ENCODE results near the gene METAP1. TPM values are rescaled to one million over a fixed set of nuclear protein-coding genes. Genes with fewer than 3 reads are reported as not detected.

METAP1 gene
- total and polyA plus RNA-seq, 2 of the 8 experiments (the other 6 are each of a cell fraction or from before 2014, with no cell fraction given): 50.6 to 85.2 TPM

DNA sequence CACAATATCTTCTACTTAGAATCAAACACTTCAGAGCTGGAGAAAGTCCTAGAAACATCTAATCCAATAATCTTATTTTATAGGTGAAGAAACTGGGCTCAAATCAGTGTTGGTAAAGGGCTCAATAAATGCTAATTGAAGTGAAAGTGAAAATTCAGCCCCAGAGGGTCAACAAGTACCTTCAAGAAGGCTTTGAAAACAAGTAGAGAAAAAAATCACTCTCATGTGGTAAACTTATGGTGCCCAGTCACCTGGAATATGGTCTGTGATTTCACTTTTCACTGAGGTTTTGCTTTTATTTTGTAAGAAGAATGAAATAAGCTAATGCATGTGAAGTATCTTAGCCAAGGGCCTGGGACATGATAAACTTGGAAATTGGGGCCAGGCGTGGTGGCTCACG is 37.5 kb upstream of the METAP1 start:
- Histone ChIP-seq H4K8ac (ENCODE audit: extremely low read depth, insufficient read depth, low read length) (no peak overlapping the region), H2BK20ac (ENCODE audit: low read length) (no peak overlapping the region), H3K79me1 (ENCODE audit: low read depth, low read length) (no peaks in the 10 kb centered on the region), H3K23ac (ENCODE audit: insufficient read length) (no peak overlapping the region), H3K4ac (replicated peaks; ENCODE audit: insufficient read length, low read depth, low read length) (no peak overlapping the region), H3K14ac (ENCODE audit: insufficient read length) (no peak overlapping the region), H2AFZ (ENCODE audit: low read length) (no peak overlapping the region; the same call in 1 of the 2 replicates), H3K9me3 (ENCODE audit: insufficient read depth in 2 of 2, low read depth in 1 of 2, low read length in 1 of 2) (no peaks in the 10 kb centered on the region), H3K4me2 (ENCODE audit: insufficient read depth in 1 of 2, low read depth in 2 of 2, low read length in 2 of 2) (no peak overlapping the region), H2BK15ac (ENCODE audit: low read length) (no peak overlapping the region), H3K4me1 (replicated peaks in 1 of 4; ENCODE audit: control insufficient read depth in 3 of 4, insufficient read depth in 4 of 4, low read length in 3 of 4) (no peaks in the 10 kb centered on the region), H4K5ac (ENCODE audit: insufficient read length, low read depth, low read length) (no peak overlapping the region), H2BK5ac (ENCODE audit: low read depth, low read length) (no peak overlapping the region), H3K23me2 (ENCODE audit: low read depth, low read length) (no peaks in the 10 kb centered on the region), H2BK120ac (replicated peaks; ENCODE audit: low read depth, low read length) (no peak overlapping the region), H3K9ac (replicated peaks in 1 of 4; ENCODE audit: extremely low read depth in 1 of 4, low read depth in 3 of 4, low read length in 3 of 4) (no peak overlapping the region), H4K91ac (replicated peaks; ENCODE audit: insufficient read length, low read length) (no peak overlapping the region), H3K18ac (ENCODE audit: extremely low read depth, low read length) (no peak overlapping the region), H4K20me1 (replicated peaks in 1 of 2; ENCODE audit: control insufficient read depth in 1 of 2, insufficient read depth in 2 of 2, low read length in 2 of 2) (no peaks in the 10 kb centered on the region), H3K4me3 (ENCODE audit: extremely low read depth in 1 of 4, insufficient read depth in 2 of 4, low read depth in 3 of 4, low read length in 4 of 4) (no peak overlapping the region), H3K56ac (replicated peaks; ENCODE audit: insufficient read length, low read depth, low read length) (no peak overlapping the region), H2AK5ac (ENCODE audit: low read depth, low read length) (no peak overlapping the region), H2BK12ac (ENCODE audit: low read depth, low read length) (no peak overlapping the region), H3K36me3 (ENCODE audit: control insufficient read depth in 2 of 4, insufficient read depth in 4 of 4, low read length in 3 of 4) (no peaks in the 10 kb centered on the region), H3K27me3 (replicated peaks in 1 of 4; ENCODE audit: control insufficient read depth in 3 of 4, extremely low read depth in 1 of 4, insufficient read depth in 3 of 4, low read length in 3 of 4) (no peaks in the 10 kb centered on the region), H3K27ac (ENCODE audit: low read depth, low read length) (no peak overlapping the region), H3K79me2 (ENCODE audit: control insufficient read depth in 1 of 2, insufficient read depth in 2 of 2, low read length in 2 of 2) (no peaks in the 10 kb centered on the region)
- ChIA-PET POLR2A (ENCODE audit: partially characterized antibody) (interaction anchor here (0.7 to 1.2 kb wide), 2 partner anchors 9 to 37 kb away, joined by 3 to 6 read pairs; partner anchors contain the start of gene METAP1), CTCF (ENCODE audit: partially characterized antibody) (interaction anchor here (0.6 to 1.3 kb wide), 4 partner anchors 8 to 512 kb away, joined by 3 to 6 read pairs (median 3); no protein-coding TSS in a partner anchor)
- 90% methylated on average over 2 of the region's 2 CpGs; no CpG with 5 or more reads in 1 of the 2 experiments for WGBS, 2 experiments (ENCODE audit: extremely low coverage in 1 of 2, insufficient coverage in 1 of 2, insufficient read length in 1 of 2, insufficient replicate concordance in 2 of 2, low coverage in 1 of 2, low lambda C conversion rate in 2 of 2, missing lambda C conversion rate in 1 of 2)
- no peak for DNase-seq (ENCODE audit: low read depth in 1 of 2, low spot score in 2 of 2)
- FAIRE-seq: no peak
- TF ChIP-seq NANOG (IDR thresholded peaks at IDR 0.05; ENCODE audit: insufficient read depth, low read depth, low read length, poor library complexity, severe bottlenecking): no peak
